Type B pancreatic cell (in vitro differentiated cells): Measurements from ENCODE around the gene LEKR1. TPM values are rescaled to one million over a fixed set of nuclear protein-coding genes. Genes with fewer than 3 reads are reported as not detected.

Experiments
- DNase-seq: peaks from one replicate; pipeline ENCODE4 v3.0.0; 2021; ENCODE audit warnings: mixed read lengths; ENCODE audit not compliant: unreplicated experiment; ENCODE audit errors: extremely low spot score
- H3K27ac Mint-ChIP-seq: 2 replicates; pipeline ENCODE4 v1.8.0; 2021; ENCODE audit warnings: mild to moderate bottlenecking, mixed read lengths
- H3K27me3 Mint-ChIP-seq: 2 replicates; pipeline ENCODE4 v1.8.0; 2021; ENCODE audit warnings: mixed read lengths
- H3K36me3 Mint-ChIP-seq: 2 replicates; pipeline ENCODE4 v1.8.0; 2021; ENCODE audit warnings: mixed read lengths
- H3K4me1 Mint-ChIP-seq: one replicate; pipeline ENCODE4 v1.8.0; 2021; ENCODE audit warnings: mixed read lengths; ENCODE audit not compliant: unreplicated experiment
- H3K4me3 Mint-ChIP-seq: 2 replicates; pipeline ENCODE4 v1.8.0; 2021; ENCODE audit warnings: mild to moderate bottlenecking, mixed read lengths
- H3K9me3 Mint-ChIP-seq: 2 replicates; pipeline ENCODE4 v1.8.0; 2021; ENCODE audit warnings: mixed read lengths
- CTCF ChIP-seq: fragments of 200-600 bp; sonication (generic); conservative IDR thresholded peaks from 2 replicates; pipeline ENCODE4 v1.5.0; 2021; ENCODE audit warnings: antibody characterized with exemption, mild to moderate bottlenecking
- total RNA-seq: library from RNA; stranded (reverse); gene quantifications from 2 replicates; pipeline ENCODE4 v1.2.1, GENCODE V29; 2021; ENCODE audit warnings: low replicate concordance

The LEKR1 gene
- total RNA-seq, 1 donor from 2014 or later = 1.6 TPM

GRCh38 chr3:157045238-157045850 lies 219.2 kb downstream of the LEKR1 start:
- DNase-seq = no peak
- H3K4me3 Mint-ChIP-seq = peak overlapping the region; percentile 55

GRCh38 chr3:157046520-157046919 lies 220.4 kb downstream of the LEKR1 start:
- Mint-ChIP-seq H3K4me3 (no peak overlapping the region), H3K36me3 (no peaks in the 10 kb centered on the region), H3K4me1 (no peaks in the 10 kb centered on the region), H3K27ac (no peak overlapping the region), H3K9me3 (no peaks in the 10 kb centered on the region), H3K27me3 (no peaks in the 10 kb centered on the region)
- DNase-seq = no peak
- no peak for TF ChIP-seq CTCF

More at GRCh38 chr3:157045238-157045850, 219.2 kb downstream of the LEKR1 start:
- no peak for TF ChIP-seq CTCF
- Mint-ChIP-seq H3K9me3 (no peaks in the 10 kb centered on the region), H3K27me3 (no peaks in the 10 kb centered on the region), H3K4me1 (no peaks in the 10 kb centered on the region), H3K36me3 (no peaks in the 10 kb centered on the region), H3K27ac (no peak overlapping the region)

GRCh38 chr3:157051055-157051454 lies 224.9 kb downstream of the LEKR1 start:
- Mint-ChIP-seq H3K4me3 (no peak overlapping the region), H3K36me3 (no peaks in the 10 kb centered on the region), H3K4me1 (no peaks in the 10 kb centered on the region), H3K27ac (no peak overlapping the region), H3K9me3 (no peaks in the 10 kb centered on the region), H3K27me3 (no peaks in the 10 kb centered on the region)
- no peak for TF ChIP-seq CTCF
- no peak for DNase-seq

GRCh38 chr3:157051591-157051990 lies 225.4 kb downstream of the LEKR1 start:
- Mint-ChIP-seq H3K27ac (no peak overlapping the region), H3K36me3 (no peaks in the 10 kb centered on the region), H3K4me1 (no peaks in the 10 kb centered on the region), H3K27me3 (no peaks in the 10 kb centered on the region), H3K4me3 (no peak overlapping the region), H3K9me3 (no peaks in the 10 kb centered on the region)
- no peak for TF ChIP-seq CTCF
- DNase-seq = no peak

- H3K9me3 Mint-ChIP-seq = no peaks in the 10 kb centered on the region
- no peak overlapping the region for H3K4me3 Mint-ChIP-seq
- no peak for TF ChIP-seq CTCF
- H3K36me3 Mint-ChIP-seq = no peaks in the 10 kb centered on the region
- H3K27me3 Mint-ChIP-seq = no peaks in the 10 kb centered on the region
- H3K4me1 Mint-ChIP-seq = no peaks in the 10 kb centered on the region
- no peak overlapping the region for H3K27ac Mint-ChIP-seq
- DNase-seq = no peak
Measured at GRCh38 chr3:157056035-157056434, 229.9 kb downstream of the LEKR1 start.
